HTERT RPE-1 (cell line): Measurements from ENCODE around the gene CRKL.

Experiments
- in situ Hi-C: fragments of 300-500 bp; cut with MboI; formaldehyde crosslinking; loops from 4 replicates; pipeline ENCODE4 v1.14.3; 2020; ENCODE audit warnings: low sequenced_read_pairs

Gene CRKL

DNA sequence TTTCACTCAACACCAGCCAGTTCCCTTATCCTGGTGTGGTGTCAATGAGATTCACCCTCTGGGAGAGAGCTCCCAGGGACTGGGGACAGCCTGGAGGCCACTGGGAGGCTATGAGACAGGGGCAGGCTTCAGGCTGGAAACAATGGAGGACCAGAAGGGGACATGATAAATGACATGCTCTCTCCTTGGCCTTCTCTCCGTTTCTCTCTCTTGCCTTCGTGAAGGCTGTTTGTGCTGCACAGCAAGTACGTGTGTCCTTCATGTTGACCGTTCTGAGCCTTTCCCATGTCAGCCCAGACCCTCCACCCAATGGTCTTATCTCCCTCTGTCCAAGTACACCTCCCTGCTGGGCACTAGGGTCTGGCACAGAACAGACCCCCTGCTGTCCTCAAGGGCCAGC lies 63.3 kb downstream of the CRKL start:
- in situ Hi-C loops, result no loop called here

DNA sequence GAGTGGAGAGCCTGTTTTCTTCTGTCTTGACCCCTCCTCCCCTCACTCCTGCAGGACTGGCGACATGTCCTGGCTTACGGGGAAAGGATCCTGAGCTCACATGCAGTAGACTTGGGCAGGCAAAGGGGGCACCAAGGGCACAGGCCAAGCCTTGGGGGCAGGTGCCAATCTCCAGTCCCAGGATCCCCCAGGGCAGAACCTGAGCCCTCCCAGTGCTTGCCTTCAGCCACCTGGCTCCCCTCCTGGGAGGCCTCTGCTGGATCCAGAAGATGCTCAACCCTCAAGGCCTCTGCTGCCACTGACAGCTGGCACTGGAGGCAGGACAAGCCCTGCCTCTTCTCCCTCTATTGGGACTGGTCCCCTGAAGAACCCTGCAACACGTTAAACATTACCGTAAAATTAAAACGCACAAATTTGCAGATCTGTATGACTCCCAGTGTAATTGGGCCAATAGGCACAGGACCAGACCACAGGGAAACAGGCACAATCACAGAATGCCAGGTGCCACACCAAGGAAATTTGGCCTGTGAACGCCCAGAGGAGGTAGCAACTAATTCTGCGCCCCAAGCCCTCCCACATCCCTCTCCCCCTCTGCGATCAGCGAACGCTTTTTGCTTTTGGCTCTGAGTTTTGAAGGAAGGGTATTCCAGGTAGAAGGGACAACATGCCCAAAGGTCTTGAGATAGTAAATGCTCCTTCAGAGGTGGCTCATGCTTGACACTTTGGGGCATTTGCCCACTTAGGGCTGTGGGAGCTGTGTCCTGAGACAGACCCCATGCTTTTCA lies 63.9 kb downstream of the CRKL start:
- in situ Hi-C loops, result no loop called here

DNA sequence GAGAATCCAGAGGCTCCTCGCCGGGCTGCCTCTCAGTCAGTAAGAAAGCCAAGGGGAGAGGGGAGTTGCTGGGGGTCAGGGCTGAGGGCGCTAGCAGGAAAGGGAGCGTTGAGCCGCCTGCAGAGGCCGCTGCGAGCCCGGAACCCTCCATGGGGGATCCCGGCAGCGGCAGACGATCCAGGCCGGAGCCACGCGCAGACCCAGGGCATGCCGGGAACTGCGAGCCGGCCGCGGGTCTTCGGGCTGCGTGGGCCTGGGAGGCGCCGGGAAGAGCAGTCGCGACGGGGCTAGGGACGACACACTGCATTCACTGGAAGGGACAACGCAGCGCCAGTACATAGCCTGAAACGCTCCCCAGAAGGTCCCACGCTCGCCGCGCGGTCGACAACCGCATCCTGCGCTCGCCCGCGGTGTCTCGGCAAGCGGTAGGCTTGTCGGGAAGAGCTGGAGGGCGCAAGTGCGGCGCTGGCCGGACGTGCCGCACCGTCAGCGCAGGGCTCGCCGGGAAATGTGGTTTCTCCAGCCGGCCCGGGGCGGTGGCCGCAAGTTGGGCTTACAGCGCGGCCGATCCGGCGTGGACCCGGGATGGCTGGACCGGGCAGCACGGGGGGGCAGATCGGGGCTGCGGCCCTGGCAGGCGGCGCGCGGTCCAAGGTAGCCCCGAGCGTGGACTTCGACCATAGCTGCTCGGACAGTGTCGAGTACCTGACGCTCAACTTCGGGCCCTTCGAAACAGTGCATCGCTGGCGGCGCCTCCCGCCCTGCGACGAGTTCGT lies 64.8 kb downstream of the CRKL start, which contains the start of gene LZTR1:
LZTR1 (plus strand) TSS at position 511 of the 776 bp plus-strand sequence; CDS start at position 586, 75 bp downstream.
- in situ Hi-C loops, result no loop called here

DNA sequence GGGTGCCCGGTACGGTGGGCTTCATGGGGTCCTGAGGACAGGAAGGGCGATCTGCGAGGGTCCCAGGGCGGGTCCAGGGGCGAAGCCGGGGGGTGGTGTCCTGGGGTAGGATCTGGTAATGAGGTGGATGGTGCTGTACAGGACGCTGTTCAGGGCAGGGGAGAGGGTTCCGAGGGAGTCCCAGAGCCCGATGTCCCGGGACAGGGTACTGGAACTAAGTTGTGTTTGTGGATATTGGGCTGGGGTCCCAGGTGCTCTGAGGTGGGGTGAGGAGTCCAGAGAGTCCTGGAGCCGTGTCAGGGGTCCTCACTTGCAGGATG lies 65.3 kb downstream of the CRKL start:
- in situ Hi-C loops, result no loop called here

DNA sequence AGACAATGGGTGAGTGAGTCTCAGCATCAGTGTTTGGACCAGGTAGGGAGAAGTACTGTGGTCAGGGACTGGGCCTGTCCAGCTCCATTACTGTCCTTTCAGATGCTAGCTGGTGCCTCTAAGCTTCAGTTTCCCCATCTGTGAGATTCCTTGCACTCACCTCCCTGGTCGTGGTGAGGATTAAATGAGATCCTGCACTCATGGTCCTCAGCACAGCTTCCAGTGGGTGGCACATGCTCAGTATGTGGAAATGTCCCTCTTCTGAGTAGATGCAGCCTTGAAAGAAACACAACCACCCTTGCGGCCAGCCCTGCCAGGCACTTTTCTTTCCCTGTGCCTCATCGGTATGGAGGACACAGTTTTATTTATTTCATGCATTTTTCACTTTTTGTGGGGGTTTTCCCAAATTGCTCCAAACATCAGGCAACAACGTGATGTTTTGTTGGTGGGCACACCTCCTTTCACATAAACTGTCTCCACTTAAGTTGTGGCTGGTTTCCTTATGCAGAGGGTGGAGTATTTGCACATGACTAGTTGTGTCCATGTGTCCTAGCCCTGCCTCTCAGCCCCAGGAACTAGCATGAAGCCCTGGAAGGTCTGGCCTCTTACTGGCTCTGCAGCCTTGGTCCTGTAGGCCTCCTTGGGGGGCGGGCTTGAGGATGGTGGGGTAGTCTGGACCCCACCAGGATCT lies 66.0 kb downstream of the CRKL start:
- in situ Hi-C loops, result no loop called here

DNA sequence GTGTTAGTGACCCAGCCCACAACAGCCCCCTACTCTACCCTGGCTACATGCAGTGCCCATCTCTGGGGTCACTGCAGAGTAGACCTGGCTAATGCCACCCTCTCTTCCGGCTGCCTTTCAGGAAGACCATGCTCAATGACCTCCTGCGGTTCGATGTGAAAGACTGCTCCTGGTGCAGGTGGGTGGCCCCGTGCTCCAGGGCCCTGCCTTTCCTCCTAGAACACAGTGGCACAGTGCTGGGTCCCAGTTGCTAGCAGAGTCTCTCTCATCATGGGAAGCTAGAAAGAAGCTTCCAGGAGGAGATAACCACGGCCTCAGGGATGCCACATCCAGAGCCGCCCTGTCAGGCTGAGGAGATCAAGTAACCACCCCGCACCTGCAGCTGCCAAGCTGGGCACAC lies 68.5 kb downstream of the CRKL start:
- in situ Hi-C loops, result no loop called here

DNA sequence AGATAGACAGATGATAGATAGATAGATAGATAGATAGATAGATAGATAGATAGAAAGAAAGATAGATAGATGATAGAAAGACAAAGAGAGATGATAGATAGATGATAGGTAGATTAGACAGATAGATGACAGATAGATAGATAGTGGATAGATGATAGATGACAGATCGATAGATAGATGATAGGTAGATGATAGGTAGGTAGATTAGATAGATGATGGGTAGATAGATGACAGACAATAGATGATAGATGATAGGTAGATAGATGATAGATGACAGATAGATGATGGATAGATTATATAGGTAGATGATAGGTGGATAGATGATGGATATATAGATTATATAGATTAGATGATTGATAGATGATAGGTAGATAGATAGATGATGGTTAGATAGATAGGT lies 69.2 kb downstream of the CRKL start:
- in situ Hi-C loops, result no loop called here

DNA sequence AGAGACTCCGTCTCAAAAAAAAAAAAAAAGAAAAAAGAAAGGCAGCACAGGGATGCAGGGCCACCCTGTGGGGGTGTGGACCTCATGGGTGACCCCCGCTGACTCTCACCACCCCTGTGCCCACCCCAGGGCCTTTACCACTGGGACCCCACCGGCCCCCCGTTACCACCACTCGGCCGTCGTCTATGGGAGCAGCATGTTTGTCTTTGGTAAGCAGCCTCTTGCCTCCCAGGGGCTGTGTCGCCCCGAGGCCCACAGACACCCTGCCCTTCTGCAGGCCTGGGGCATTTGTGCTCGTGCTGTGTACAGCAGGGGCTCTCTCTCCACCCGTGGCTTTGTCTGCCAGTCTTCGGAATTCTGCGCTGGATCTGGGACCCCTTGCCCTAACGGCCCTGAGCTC lies 70.2 kb downstream of the CRKL start:
- in situ Hi-C loops, result no loop called here

DNA sequence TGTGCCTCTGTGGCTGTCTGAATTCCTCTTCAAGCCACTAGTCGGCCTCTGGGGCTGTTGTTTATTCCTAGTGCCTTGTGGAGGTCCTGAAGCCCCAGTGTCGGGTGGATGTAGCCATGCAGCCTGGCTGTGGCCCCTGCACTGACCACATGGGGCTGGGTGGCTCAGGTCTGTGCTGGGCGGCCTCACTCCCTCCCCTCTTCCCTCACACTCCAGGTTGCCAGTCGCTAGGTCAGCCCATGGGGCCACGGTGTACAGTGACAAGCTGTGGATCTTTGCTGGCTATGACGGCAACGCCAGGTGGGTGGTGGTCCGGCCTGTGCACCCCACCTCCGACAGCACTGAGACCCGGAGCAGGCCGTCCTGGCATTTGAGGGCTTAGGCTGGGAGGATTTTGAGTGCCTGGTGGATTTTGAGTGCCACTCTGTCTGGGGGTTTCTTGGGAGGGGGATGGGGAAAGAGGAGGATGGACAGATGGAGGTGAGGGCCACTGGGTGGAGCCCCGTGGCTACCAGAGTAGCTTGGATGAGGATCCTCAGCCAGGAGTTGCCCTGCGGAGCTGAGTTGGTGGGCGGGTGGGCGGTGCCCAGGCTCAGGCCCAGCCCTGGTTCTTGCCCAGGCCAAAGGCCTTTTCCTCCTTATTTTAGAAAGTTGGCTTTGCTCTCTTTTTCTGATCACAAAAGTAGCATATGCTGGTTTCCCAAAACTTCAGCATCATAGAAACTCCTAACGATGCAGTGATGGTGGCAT lies 71.5 kb downstream of the CRKL start:
- in situ Hi-C loops, result no loop called here

DNA sequence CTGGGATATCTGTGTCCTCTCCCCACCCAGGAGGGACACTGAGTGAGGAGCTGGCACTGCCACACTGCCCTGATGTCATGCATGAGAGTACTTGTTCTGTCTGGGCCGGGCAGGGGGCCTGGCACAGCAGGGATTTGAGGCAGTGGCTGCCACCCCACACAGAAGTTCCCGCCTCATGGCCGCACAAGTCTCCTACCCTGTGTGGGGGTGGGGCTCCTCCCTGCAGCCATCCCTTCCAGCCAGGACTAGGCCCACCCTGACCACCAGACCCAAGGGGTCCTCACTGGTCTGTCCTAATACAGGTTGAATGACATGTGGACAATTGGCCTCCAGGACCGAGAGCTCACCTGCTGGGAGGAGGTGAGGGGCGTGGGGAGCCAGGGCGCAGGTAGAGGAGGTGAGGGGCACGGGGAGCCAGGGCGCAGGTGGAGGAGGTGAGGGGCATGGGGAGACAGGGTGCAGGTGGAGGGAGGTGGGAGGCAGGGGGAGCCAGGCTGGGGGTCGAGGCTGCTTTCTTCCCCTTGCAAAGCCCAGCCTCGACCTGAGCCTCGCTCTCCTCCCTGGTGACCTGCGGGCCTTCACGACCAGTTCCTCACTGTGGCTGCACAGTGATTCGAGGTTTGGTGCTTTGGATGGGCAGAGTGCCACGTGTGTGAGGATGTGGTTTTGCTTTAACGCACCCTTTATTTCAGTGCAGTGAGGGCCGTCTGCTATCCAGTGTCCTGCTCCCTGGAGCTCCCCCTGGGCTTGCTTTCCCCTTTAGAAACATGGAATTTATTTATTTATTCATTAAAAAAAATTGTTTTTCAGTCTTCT lies 72.3 kb downstream of the CRKL start:
- in situ Hi-C loops, result no loop called here

DNA sequence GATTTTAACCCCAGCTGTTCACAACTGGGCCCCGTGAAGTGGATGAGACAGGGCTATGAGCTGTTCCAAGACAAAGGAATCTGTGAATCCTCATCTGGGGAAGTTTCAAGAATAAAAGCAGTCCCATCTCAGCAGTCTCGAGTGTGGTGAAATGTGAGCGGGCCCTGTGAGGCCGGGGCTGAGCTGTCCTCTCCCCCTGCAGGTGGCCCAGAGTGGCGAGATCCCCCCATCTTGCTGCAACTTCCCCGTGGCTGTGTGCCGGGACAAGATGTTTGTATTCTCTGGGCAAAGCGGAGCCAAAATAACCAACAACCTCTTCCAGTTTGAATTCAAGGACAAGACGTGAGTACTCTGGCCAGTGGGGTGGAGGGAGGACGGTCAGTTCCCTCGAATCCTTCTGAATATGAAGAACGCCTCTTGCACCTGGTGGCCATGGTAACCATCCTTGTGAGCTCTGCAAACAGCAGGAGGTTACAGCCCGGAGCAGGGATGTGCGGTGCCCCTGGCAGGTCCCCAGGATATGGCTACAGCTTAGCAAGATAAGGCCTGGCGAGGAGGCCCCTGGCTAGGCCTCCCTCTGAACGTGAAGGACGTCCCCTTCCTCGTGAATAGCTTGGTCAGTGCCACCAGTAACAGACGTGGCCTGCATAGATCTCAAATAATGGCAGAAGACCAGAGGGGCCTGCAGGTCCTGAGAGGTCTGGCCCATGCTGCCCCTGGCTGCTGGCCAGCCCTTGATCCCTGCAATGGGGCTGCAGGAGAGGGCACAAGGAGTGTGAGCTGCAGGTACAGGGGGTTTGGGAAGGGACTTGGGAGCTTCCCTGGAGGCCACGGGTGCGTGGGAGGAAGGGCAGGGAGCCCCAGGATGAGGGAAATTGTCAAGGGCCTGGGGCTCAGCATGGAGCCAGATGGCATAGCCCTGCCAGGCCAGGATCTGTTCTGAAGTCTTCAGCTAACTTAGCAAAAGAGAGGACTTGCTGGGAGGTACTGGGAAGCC lies 73.3 kb downstream of the CRKL start:
- in situ Hi-C loops, result no loop called here

DNA sequence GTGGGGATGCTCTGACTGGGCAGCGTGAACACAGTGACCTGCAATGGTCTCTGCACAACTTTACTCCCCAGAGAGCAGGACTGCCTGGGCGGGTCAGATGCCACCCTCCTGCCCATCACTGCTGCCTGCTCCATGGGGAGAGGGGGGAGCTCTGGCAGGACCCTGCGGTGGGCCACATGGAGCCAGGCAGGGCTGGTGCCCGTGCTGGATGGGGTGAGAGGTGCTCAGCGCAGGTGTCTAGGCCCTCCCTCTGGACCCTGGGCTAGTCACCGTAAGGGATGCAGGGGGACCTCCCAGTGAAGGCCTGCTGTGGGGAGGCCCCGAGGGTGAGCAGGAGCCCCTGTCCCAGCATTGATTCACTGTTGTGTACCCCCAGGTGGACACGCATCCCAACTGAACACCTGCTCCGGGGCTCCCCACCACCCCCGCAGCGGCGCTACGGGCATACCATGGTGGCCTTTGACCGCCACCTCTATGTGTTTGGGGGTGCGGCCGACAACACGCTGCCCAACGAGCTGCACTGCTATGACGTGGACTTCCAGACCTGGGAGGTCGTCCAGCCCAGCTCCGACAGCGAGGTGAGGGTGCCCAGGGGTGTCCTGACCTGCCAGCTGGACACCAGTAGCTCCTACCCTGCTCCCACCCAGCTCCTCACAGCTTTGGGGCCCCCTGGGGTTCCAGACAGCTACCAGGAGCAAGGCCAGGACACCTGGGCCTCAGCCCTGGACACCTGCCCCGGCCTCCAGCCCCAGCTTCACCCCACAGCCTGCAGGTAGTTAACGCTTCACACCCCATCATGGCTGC lies 74.2 kb downstream of the CRKL start:
- in situ Hi-C loops, result no loop called here

DNA sequence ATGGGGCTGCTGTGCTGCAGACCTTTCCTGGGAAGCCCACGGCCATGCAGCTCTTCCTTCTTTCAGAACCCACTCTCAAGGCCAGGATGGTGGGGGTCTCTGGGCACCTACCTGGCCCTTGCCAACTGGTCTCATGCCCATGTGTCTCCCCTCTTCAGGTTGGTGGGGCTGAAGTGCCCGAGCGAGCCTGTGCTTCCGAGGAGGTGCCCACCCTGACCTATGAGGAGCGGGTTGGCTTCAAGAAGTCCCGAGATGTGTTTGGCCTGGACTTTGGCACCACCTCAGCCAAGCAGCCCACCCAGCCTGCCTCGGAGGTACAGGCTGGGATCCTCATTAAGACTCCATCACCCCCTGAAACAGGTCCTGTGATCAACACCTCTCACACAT lies 74.8 kb downstream of the CRKL start:
- in situ Hi-C loops, result no loop called here

DNA sequence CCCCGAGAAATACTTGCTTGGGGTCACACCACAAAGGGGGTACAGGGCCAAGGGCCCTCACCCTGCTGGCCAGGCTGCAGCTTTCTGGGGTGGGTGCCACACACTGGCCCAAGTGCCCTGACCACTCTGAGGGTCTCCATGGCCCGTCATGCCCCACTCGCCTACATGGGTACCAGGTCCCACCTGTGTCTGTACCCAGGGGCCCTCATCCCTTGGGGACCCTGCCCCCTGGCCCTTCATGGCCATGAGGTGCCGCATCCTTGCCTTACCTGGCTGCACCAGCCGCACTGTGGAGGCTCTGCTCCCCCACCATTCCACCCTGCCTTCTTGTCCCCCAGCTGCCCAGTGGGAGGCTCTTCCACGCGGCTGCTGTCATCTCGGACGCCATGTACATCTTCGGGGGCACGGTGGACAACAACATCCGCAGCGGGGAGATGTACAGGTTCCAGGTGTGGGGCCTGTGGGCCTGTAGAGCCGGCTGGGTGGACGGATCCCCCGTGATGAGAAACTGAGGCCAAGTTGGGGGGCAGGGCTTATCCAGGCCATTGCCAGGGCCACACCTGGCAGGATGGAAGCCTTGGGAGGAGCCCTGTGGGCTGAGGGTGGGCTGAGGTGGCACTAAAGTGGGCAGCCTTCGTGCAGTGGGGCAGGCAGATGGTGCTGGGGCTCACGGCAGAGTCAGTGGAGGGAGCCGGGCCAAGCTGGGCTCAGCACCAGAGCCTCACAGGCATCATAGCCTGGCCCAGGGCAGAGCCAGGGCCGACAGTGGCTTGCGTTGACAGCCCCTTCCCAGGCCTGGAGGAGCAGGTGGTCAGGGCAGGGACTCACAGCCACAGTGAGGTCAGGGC lies 75.5 kb downstream of the CRKL start:
- in situ Hi-C loops, result no loop called here

DNA sequence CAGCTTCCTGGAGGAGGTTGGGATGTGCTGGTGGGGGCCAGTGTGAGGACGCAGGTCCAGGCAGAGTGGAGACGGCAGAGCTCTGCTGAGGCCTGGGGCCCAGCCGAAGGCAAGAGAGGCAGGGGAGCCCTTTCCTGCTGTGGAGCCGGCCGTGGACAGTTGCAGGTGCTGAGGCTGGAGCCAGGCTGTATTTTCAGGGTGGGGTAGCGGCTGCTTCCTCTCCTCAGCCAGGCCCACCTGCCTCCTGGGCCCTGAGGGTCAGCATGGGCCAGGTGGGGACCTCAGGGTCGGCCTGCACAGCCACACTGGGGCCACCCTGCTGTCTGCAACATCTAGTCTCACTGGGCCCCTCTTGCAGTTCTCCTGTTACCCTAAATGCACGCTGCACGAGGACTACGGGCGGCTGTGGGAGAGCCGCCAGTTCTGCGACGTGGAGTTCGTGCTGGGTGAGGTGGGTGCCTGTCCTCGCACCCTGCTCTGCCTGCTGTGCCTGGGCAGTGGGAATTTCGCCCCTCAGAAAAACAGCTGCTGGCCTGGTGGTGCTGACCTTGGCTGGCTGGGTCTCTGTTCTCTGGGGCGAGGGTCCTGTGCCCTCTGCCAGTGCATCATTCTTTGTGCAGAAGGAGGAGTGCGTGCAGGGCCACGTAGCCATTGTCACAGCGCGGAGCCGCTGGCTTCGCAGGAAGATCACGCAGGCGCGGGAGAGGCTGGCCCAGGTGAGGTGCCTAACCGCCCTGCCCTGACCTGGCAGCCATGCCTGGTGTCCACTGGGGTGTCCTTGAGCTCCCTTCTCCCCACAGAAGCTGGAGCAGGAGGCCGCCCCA lies 76.3 kb downstream of the CRKL start:
- in situ Hi-C loops, result no loop called here

DNA sequence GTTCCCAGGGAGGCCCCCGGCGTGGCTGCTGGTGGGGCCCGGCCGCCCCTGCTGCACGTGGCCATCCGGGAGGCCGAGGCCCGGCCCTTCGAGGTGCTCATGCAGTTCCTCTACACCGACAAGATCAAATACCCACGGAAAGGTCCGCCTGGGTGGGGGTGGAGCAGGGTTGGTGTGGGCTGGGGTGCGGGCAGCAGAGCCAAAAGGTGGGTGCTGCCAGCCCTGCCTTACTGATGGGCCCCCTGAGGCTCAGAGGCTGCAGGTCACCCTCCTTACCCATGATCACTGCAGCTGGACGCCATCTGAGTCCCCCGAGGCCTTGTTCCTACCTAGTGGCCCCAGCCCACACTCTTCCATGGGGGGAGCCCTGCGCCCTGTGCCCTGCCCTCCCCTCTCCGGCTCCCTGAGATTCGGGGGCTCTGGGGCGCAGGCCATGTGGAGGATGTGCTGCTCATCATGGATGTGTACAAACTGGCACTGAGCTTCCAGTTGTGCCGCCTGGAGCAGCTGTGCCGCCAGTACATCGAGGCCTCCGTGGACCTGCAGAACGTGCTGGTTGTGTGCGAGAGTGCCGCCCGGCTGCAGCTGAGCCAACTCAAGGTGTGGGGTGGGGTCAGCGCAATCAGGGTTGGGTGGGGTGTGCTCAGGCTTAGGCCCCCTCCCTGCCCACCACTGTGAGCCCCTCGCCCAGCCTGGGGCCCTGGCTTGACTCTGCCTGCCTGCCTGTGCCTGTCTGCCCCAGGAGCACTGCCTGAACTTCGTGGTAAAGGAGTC lies 77.1 kb downstream of the CRKL start:
- in situ Hi-C loops, result no loop called here
